MCF 10A (cell line): ENCODE results near the gene PTPRCAP. TPM values are rescaled to one million over a fixed set of nuclear protein-coding genes. Genes with fewer than 3 reads are reported as not detected.

Experiments
- BruUV-seq: library from RNA; stranded (reverse); fragments of 400-500 nt; replicated peaks from 2 replicates; lab custom pipeline; 2021; lab: Mats Ljungman, UMichigan
- CTCF ChIA-PET: fragments of 300-600 bp; sonication (Branson Sonifier 250); formaldehyde crosslinking; extraction: SDS; loops from one replicate; lab custom pipeline; 2021; ENCODE audit warnings: antibody characterized with exemption, inconsistent platforms; lab: Yijun Ruan, JAX
- POLR2A ChIA-PET: fragments of 300-600, 350-650 bp; sonication (Branson Sonifier 250); formaldehyde crosslinking; extraction: SDS; loops from one replicate; lab custom pipeline; 2020; ENCODE audit warnings: antibody characterized with exemption, inconsistent platforms; lab: Yijun Ruan, JAX
- DNase-seq: peaks from one replicate; pipeline ENCODE4 v3.0.0-alpha.2; 2018; ENCODE audit not compliant: unreplicated experiment
- H3K27ac Mint-ChIP-seq: one replicate; pipeline ENCODE4 v1.8.0; 2022; ENCODE audit warnings: mild to moderate bottlenecking, low read depth, mixed read lengths; ENCODE audit not compliant: unreplicated experiment
- H3K27me3 Mint-ChIP-seq: one replicate; pipeline ENCODE4 v1.8.0; 2022; ENCODE audit warnings: mixed read lengths; ENCODE audit not compliant: insufficient read depth, unreplicated experiment
- H3K36me3 Mint-ChIP-seq: one replicate; pipeline ENCODE4 v1.8.0; 2022; ENCODE audit warnings: mild to moderate bottlenecking, moderate library complexity, mixed read lengths; ENCODE audit not compliant: insufficient read depth, unreplicated experiment
- H3K4me1 Mint-ChIP-seq: one replicate; pipeline ENCODE4 v1.8.0; 2022; ENCODE audit warnings: mixed read lengths; ENCODE audit not compliant: insufficient read depth, unreplicated experiment
- H3K4me3 Mint-ChIP-seq: one replicate; pipeline ENCODE4 v1.8.0; 2022; ENCODE audit warnings: mild to moderate bottlenecking, moderate library complexity, mixed read lengths; ENCODE audit not compliant: unreplicated experiment
- H3K9me3 Mint-ChIP-seq: one replicate; pipeline ENCODE4 v1.8.0; 2022; ENCODE audit warnings: mixed read lengths; ENCODE audit not compliant: unreplicated experiment
- CTCF ChIP-seq: fragments of 200-600 bp; IDR thresholded peaks from one replicate; pipeline ENCODE4 v1.8.0; 2022; ENCODE audit warnings: antibody characterized with exemption, mild to moderate bottlenecking; ENCODE audit not compliant: unreplicated experiment
- intact Hi-C: fragments of 100-400 bp; cut with micrococcal nuclease; formaldehyde crosslinking; loops from 2 replicates; pipeline ENCODE4 v1.14.1; 2022
- total RNA-seq: library from RNA; stranded (reverse); gene quantifications from 2 replicates; pipeline ENCODE4 v1.2.3, GENCODE V29; 2022

The PTPRCAP gene
- total RNA-seq, 1 experiment from 2014 or later = 0.86 TPM

GRCh38 chr11:67450796-67451657 lies 13.5 kb upstream of the PTPRCAP start:
- intact Hi-C loops = no loop called here
- H3K4me3 Mint-ChIP-seq = no peak overlapping the region
- CTCF ChIA-PET = interaction anchor here (0.7 kb wide), 1 partner anchor 128 kb away, joined by 3 read pairs; no protein-coding TSS in a partner anchor

GRCh38 chr11:67449116-67449844 lies 11.8 kb upstream of the PTPRCAP start:
- Mint-ChIP-seq H3K36me3 (peaks cover 4% of the 10 kb centered on the region), H3K27me3 (no peaks in the 10 kb centered on the region), H3K27ac (no peak overlapping the region), H3K4me3 (no peak overlapping the region), H3K4me1 (peaks cover 9% of the 10 kb centered on the region), H3K9me3 (no peaks in the 10 kb centered on the region)
- TF ChIP-seq CTCF = no peak
- DNase-seq = no peak
- BruUV-seq = no TSS peak
- intact Hi-C loops = no loop called here
- POLR2A ChIA-PET = interaction anchor here (0.6 kb wide), 2 partner anchors 9 to 12 kb away, joined by 3 to 4 read pairs; no protein-coding TSS in a partner anchor
- CTCF ChIA-PET = interaction anchor here (0.6 to 0.8 kb wide), 2 partner anchors 53 to 75 kb away, joined by 3 to 4 read pairs; no protein-coding TSS in a partner anchor

More at GRCh38 chr11:67450796-67451657, 13.5 kb upstream of the PTPRCAP start:
- Mint-ChIP-seq H3K27ac (no peak overlapping the region), H3K27me3 (no peaks in the 10 kb centered on the region), H3K9me3 (no peaks in the 10 kb centered on the region), H3K36me3 (peaks cover 4% of the 10 kb centered on the region), H3K4me1 (no peaks in the 10 kb centered on the region)
- no TSS peak for BruUV-seq
- POLR2A ChIA-PET = interaction anchor here (0.7 kb wide), 1 partner anchor 23 kb away, joined by 3 read pairs; no protein-coding TSS in a partner anchor
- DNase-seq = no peak
- no peak for TF ChIP-seq CTCF

- POLR2A ChIA-PET = no interaction called here
- CTCF ChIA-PET = interaction anchor here (0.6 kb wide), 2 partner anchors 44 to 495 kb away, joined by 3 read pairs; partner anchors contain the start of gene TBC1D10C
Observed at GRCh38 chr11:67448220-67448609, 10.7 kb upstream of the PTPRCAP start.

More at GRCh38 chr11:67448220-67448609, 10.7 kb upstream of the PTPRCAP start:
- Mint-ChIP-seq H3K36me3 (peaks cover 4% of the 10 kb centered on the region), H3K4me1 (peaks cover 9% of the 10 kb centered on the region), H3K27ac (no peak overlapping the region), H3K27me3 (no peaks in the 10 kb centered on the region), H3K9me3 (no peaks in the 10 kb centered on the region), H3K4me3 (no peak overlapping the region)
- no peak for DNase-seq
- BruUV-seq = no TSS peak
- intact Hi-C loops = no loop called here
- no peak for TF ChIP-seq CTCF
